Neural cell (in vitro differentiated cells): Measurements from ENCODE around the gene MICU1. TPM values are rescaled to one million over a fixed set of nuclear protein-coding genes. Genes with fewer than 3 reads are reported as not detected.

Experiments
- H2AFZ ChIP-seq: fragments of 200-600, 300-800 bp; sonication (generic), shearing (Covaris generic); 2 replicates; pipeline ENCODE4 v1.6.0; 2014; ENCODE audit warnings: low read depth, mild to moderate bottlenecking, antibody characterized with exemption, low read length, moderate library complexity
- H3F3A ChIP-seq: fragments of 200-600 bp; shearing (Covaris generic); 2 replicates; pipeline ENCODE4 v1.6.1; 2016; ENCODE audit warnings: mild to moderate bottlenecking, moderate library complexity, mixed read lengths, antibody characterized with exemption, low read length; ENCODE audit not compliant: insufficient read depth, poor library complexity, severe bottlenecking
- H3K27ac ChIP-seq: fragments of 200-600, 300-800 bp; sonication (generic), shearing (Covaris generic); 2 replicates; pipeline ENCODE4 v1.5.1; 2014; ENCODE audit warnings: mild to moderate bottlenecking, low read length, moderate library complexity
- H3K27me3 ChIP-seq: fragments of 300-800, 200-600 bp; sonication (generic), shearing (Covaris generic); 2 replicates; pipeline ENCODE4 v1.6.0; 2014; ENCODE audit warnings: mild to moderate bottlenecking, low read depth, low read length, moderate library complexity; ENCODE audit not compliant: insufficient read depth
- H3K36me3 ChIP-seq: fragments of 300-800, 200-600 bp; sonication (generic), shearing (Covaris generic); 2 replicates; pipeline ENCODE4 v1.5.1; 2014; ENCODE audit warnings: mild to moderate bottlenecking, antibody characterized with exemption, low read length, moderate library complexity; ENCODE audit not compliant: insufficient read depth
- H3K4me2 ChIP-seq: fragments of 300-800, 200-600 bp; sonication (generic), shearing (Covaris generic); 2 replicates; pipeline ENCODE4 v1.6.0; 2014; ENCODE audit warnings: mild to moderate bottlenecking, low read length
- H3K4me3 ChIP-seq: fragments of 300-800, 200-600 bp; sonication (generic), shearing (Covaris generic); 2 replicates; pipeline ENCODE4 v1.5.1; 2014; ENCODE audit warnings: mild to moderate bottlenecking, low read length, moderate library complexity
- H3K79me2 ChIP-seq: fragments of 200-600 bp; shearing (Covaris generic); replicated peaks from 2 replicates; pipeline ENCODE4 v1.6.0; 2014; ENCODE audit warnings: mild to moderate bottlenecking, low read length, moderate library complexity; ENCODE audit not compliant: insufficient read depth
- H3K9ac ChIP-seq: fragments of 300-800, 200-600 bp; sonication (generic), shearing (Covaris generic); 2 replicates; pipeline ENCODE4 v1.6.1; 2016; ENCODE audit warnings: mild to moderate bottlenecking, low read length, mixed read lengths
- H3K9me2 ChIP-seq: fragments of 200-600 bp; shearing (Covaris generic); 2 replicates; pipeline ENCODE4 v1.6.1; 2016; ENCODE audit warnings: mild to moderate bottlenecking, low read length, mixed read lengths; ENCODE audit not compliant: insufficient read depth
- H3K9me3 ChIP-seq: fragments of 200-600, 300-800 bp; sonication (generic), shearing (Covaris generic); 2 replicates; pipeline ENCODE4 v1.6.1; 2016; ENCODE audit warnings: mild to moderate bottlenecking, mixed run types, low read length, moderate library complexity, mixed read lengths
- H4K20me1 ChIP-seq: fragments of 200-600 bp; shearing (Covaris generic); 2 replicates; pipeline ENCODE4 v1.6.1; 2016; ENCODE audit warnings: mild to moderate bottlenecking, mixed run types; ENCODE audit not compliant: insufficient read depth
- CTCF ChIP-seq: fragments of 450-650 bp; IDR thresholded peaks from 2 replicates; pipeline ENCODE4 v1.5.1; 2014; ENCODE audit warnings: antibody characterized with exemption, mild to moderate bottlenecking, moderate library complexity; ENCODE audit not compliant: poor library complexity, severe bottlenecking
- EP300 ChIP-seq: fragments of 450-650 bp; conservative IDR thresholded peaks from 2 replicates; pipeline ENCODE4 v1.6.1; 2014; ENCODE audit warnings: antibody characterized with exemption, mild to moderate bottlenecking, moderate library complexity; ENCODE audit not compliant: poor library complexity, severe bottlenecking
- EZH2 ChIP-seq: fragments of 200-600, 300-800 bp; shearing (Covaris generic), sonication (generic); IDR thresholded peaks from 2 replicates; pipeline ENCODE4 v1.6.1; 2014; ENCODE audit warnings: antibody characterized with exemption, low read length, borderline replicate concordance, mild to moderate bottlenecking; ENCODE audit not compliant: insufficient read depth, poor library complexity, severe bottlenecking
- MXI1 ChIP-seq: fragments of 450-650 bp; conservative IDR thresholded peaks from 2 replicates; pipeline ENCODE4 v1.6.1; 2014; ENCODE audit warnings: antibody characterized with exemption, mild to moderate bottlenecking; ENCODE audit not compliant: poor library complexity, severe bottlenecking
- POLR2AphosphoS5 ChIP-seq: IDR thresholded peaks from 2 replicates; pipeline ENCODE4 v1.6.1; 2012
- RAD21 ChIP-seq: fragments of 450-650 bp; conservative IDR thresholded peaks from 2 replicates; pipeline ENCODE4 v1.6.1; 2014; ENCODE audit warnings: antibody characterized with exemption, mild to moderate bottlenecking, moderate library complexity
- REST ChIP-seq: IDR thresholded peaks from 2 replicates; pipeline ENCODE4 v1.6.1; 2012; ENCODE audit warnings: borderline replicate concordance
- SMC3 ChIP-seq: fragments of 450-650 bp; conservative IDR thresholded peaks from 2 replicates; pipeline ENCODE4 v1.6.1; 2014; ENCODE audit warnings: antibody characterized with exemption, mild to moderate bottlenecking, moderate library complexity; ENCODE audit not compliant: poor library complexity
- TAF1 ChIP-seq: IDR thresholded peaks from 2 replicates; pipeline ENCODE4 v1.6.1; 2012; ENCODE audit warnings: low read depth
- polyA plus RNA-seq: library from polyadenylated mRNA; depleted of rRNA; stranded (reverse); fragments of >200 nt; gene quantifications from 2 replicates; pipeline ENCODE4 v1.2.3, GENCODE V29; 2014

MICU1 gene
- polyA plus RNA-seq, 1 donor from 2014 or later = 86.0 TPM

GRCh38 chr10:72461085-72461484 lies 164.8 kb downstream of the MICU1 start:
- H3K27me3 ChIP-seq = no peaks in the 10 kb centered on the region
- H3K9me2 ChIP-seq = no peaks in the 10 kb centered on the region
- TF ChIP-seq TAF1 = no peak
- TF ChIP-seq CTCF = no peak
- TF ChIP-seq MXI1 = no peak
- TF ChIP-seq SMC3 = no peak
- no peak for TF ChIP-seq POLR2AphosphoS5
- no peak for TF ChIP-seq REST
- TF ChIP-seq EZH2 = no peak
- no peak for TF ChIP-seq RAD21
- no peak for TF ChIP-seq EP300
- H3K4me3 ChIP-seq = no peak overlapping the region
- H3K9me3 ChIP-seq = no peaks in the 10 kb centered on the region
- H4K20me1 ChIP-seq = no peaks in the 10 kb centered on the region
- no peak overlapping the region for H3K9ac ChIP-seq
- no peaks in the 10 kb centered on the region for H3K36me3 ChIP-seq
- no peak overlapping the region for H2AFZ ChIP-seq
- no peak overlapping the region for H3K4me2 ChIP-seq
- no peaks in the 10 kb centered on the region for H3F3A ChIP-seq
- no peaks in the 10 kb centered on the region for H3K79me2 ChIP-seq
- H3K27ac ChIP-seq = no peak overlapping the region

- H3K27ac ChIP-seq = no peak overlapping the region
- H3K9ac ChIP-seq = no peak overlapping the region
- H3K9me3 ChIP-seq = no peaks in the 10 kb centered on the region
- H3K79me2 ChIP-seq = no peaks in the 10 kb centered on the region
- H3F3A ChIP-seq = no peaks in the 10 kb centered on the region
- no peaks in the 10 kb centered on the region for H4K20me1 ChIP-seq
- H3K4me3 ChIP-seq = no peak overlapping the region
- H3K36me3 ChIP-seq = no peaks in the 10 kb centered on the region
- no peaks in the 10 kb centered on the region for H3K27me3 ChIP-seq
- H3K9me2 ChIP-seq = no peaks in the 10 kb centered on the region
- no peak for TF ChIP-seq MXI1
- no peak overlapping the region for H3K4me2 ChIP-seq
- H2AFZ ChIP-seq = no peak overlapping the region
Observed at GRCh38 chr10:72460284-72460876, 165.5 kb downstream of the MICU1 start.

- TF ChIP-seq TAF1 = no peak
- TF ChIP-seq REST = no peak
- TF ChIP-seq EZH2 = no peak
- no peak for TF ChIP-seq SMC3
- TF ChIP-seq CTCF = no peak
- no peak for TF ChIP-seq RAD21
- TF ChIP-seq MXI1 = no peak
- no peak for TF ChIP-seq EP300
- no peak for TF ChIP-seq POLR2AphosphoS5
- Histone ChIP-seq H4K20me1 (no peaks in the 10 kb centered on the region), H3K9ac (no peak overlapping the region), H3K4me2 (no peak overlapping the region), H3K9me3 (no peaks in the 10 kb centered on the region), H3K36me3 (no peaks in the 10 kb centered on the region), H3K27ac (no peak overlapping the region), H3K4me3 (no peak overlapping the region), H3K9me2 (no peaks in the 10 kb centered on the region), H3F3A (no peaks in the 10 kb centered on the region), H3K79me2 (no peaks in the 10 kb centered on the region), H3K27me3 (no peaks in the 10 kb centered on the region), H2AFZ (no peak overlapping the region)
Observed at GRCh38 chr10:72459301-72459700, 166.6 kb downstream of the MICU1 start.
